ENCODE measurements around the gene EPGN. TPM values are rescaled to one million over a fixed set of nuclear protein-coding genes. Genes with fewer than 3 reads are reported as not detected.

Gene EPGN
- total and polyA plus RNA-seq, 12 donors, result 0.03 to 8.4 (median 0.66) TPM; not detected in 9

GRCh38 chr4:74353858-74354257 is 45.6 kb downstream of the EPGN start:
- intact Hi-C loops (cut with DNase I), result no loop called here
- WGBS, 2 donors, result 67 to 71% methylated on average over 4 of the region's 4 CpGs
- ATAC-seq (no peak), DNase-seq (no peak)
- no peak overlapping the region for H3K27ac ChIP-seq
- no peaks in the 10 kb centered on the region for H3K36me3 ChIP-seq
- H3K4me1 ChIP-seq, result no peaks in the 10 kb centered on the region
- H3K9me3 ChIP-seq, result no peaks in the 10 kb centered on the region
- no peaks in the 10 kb centered on the region for H3K27me3 ChIP-seq
- TF ChIP-seq, protein P1, sequence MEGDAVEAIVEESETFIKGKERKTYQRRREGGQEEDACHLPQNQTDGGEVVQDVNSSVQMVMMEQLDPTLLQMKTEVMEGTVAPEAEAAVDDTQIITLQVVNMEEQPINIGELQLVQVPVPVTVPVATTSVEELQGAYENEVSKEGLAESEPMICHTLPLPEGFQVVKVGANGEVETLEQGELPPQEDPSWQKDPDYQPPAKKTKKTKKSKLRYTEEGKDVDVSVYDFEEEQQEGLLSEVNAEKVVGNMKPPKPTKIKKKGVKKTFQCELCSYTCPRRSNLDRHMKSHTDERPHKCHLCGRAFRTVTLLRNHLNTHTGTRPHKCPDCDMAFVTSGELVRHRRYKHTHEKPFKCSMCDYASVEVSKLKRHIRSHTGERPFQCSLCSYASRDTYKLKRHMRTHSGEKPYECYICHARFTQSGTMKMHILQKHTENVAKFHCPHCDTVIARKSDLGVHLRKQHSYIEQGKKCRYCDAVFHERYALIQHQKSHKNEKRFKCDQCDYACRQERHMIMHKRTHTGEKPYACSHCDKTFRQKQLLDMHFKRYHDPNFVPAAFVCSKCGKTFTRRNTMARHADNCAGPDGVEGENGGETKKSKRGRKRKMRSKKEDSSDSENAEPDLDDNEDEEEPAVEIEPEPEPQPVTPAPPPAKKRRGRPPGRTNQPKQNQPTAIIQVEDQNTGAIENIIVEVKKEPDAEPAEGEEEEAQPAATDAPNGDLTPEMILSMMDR (IDR thresholded peaks at IDR 0.05), result no peak
- no peak overlapping the region for H3K4me3 ChIP-seq

DNA sequence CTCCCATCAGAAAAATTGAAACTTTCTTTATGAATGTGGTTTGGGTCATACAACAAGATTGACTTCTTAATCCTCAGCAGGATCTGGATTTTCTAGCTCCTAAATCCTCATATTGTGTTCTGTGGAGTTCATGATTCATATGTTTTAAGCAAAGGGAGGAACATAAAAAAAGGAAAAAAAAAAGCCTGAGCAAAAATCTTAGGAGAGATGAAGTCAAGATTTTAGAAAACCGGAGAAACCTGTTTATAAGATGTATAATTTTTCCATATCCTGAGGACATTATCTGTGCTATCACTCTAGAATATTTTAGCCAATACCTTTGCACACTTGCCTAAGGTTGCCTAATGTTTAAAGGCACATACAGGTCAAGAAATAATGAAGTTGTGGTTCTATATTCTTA is 49.7 kb downstream of the EPGN start:
- no peak overlapping the region for H3K4me3 ChIP-seq
- H3K36me3 ChIP-seq, result no peaks in the 10 kb centered on the region
- 80 to 92% methylated on average over 1 of the region's 1 CpG for WGBS, 2 donors
- TF ChIP-seq, protein P1 (IDR thresholded peaks at IDR 0.05), result no peak
- H3K4me1 ChIP-seq, result no peaks in the 10 kb centered on the region
- intact Hi-C loops (cut with DNase I), result no loop called here
- ATAC-seq, result no peak
- DNase-seq, result no peak
- peaks cover 0 to 14% (median 0%) of the 10 kb centered on the region in 7 donors for H3K27me3 ChIP-seq
- H3K9me3 ChIP-seq, result no peaks in the 10 kb centered on the region
- no peak overlapping the region for H3K27ac ChIP-seq

GRCh38 chr4:74361671-74362070 is 53.4 kb downstream of the EPGN start:
- no peaks in the 10 kb centered on the region for H3K36me3 ChIP-seq
- no peak for DNase-seq
- H3K4me3 ChIP-seq, result no peak overlapping the region
- WGBS, 2 donors, result 66 to 67% methylated on average over 4 of the region's 4 CpGs
- TF ChIP-seq, protein P1 (IDR thresholded peaks at IDR 0.05), result no peak
- H3K27me3 ChIP-seq, result peaks cover 5 to 45% (median 30%) of the 10 kb centered on the region in 7 donors
- intact Hi-C loops (cut with DNase I), result no loop called here
- no peak overlapping the region for H3K27ac ChIP-seq
- H3K9me3 ChIP-seq, result no peaks in the 10 kb centered on the region
- ATAC-seq, result no peak
- H3K4me1 ChIP-seq, result peaks cover 0 to 16% (median 7%) of the 10 kb centered on the region in 9 donors

GRCh38 chr4:74362347-74362746 is 54.1 kb downstream of the EPGN start:
- Histone ChIP-seq H3K27ac (no peak overlapping the region), H3K9me3 (no peaks in the 10 kb centered on the region), H3K4me3 (no peak overlapping the region), H3K27me3 (peaks cover 5 to 52% (median 35%) of the 10 kb centered on the region in 7 donors), H3K36me3 (no peaks in the 10 kb centered on the region), H3K4me1 (peaks cover 0 to 16% (median 7%) of the 10 kb centered on the region in 9 donors)
- WGBS, 2 donors, result 96 to 97% methylated on average over 3 of the region's 3 CpGs
- TF ChIP-seq, protein P1 (IDR thresholded peaks at IDR 0.05), result no peak
- ATAC-seq (no peak), DNase-seq (no peak)
- intact Hi-C loops (cut with DNase I), result no loop called here

All from heart right ventricle (tissue), 16 donors.